ENCODE measurements around the gene PLPPR1. TPM values are rescaled to one million over a fixed set of nuclear protein-coding genes. Genes with fewer than 3 reads are reported as not detected.
"Not testable (repeated sequence)": the region's sequence is repeated elsewhere in the genome, so short reads cannot be mapped to it uniquely, and the experiment has no call there.

Gene PLPPR1
- total RNA-seq, 1 donor from 2014 or later = 4.3 TPM

DNA sequence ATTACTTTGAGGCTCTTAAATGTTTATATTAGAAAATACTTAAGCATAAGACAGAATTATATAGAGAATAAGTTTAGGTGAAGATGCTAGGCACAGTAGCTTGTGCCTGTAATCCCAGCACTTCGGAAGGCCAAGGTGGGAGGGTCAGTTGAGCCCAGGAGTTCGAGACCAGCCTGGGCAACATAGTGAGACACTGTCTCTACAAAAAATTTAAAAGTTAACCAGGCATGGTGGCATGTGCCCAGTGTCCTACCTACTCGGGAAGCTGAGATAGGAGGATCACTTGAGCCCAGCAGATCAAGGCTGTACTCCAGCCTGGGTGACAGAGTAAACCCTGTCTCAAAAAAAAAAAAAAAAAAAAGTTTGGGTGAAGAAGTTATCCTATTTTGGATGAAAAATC, 294.6 kb downstream of the PLPPR1 start:
- intact Hi-C loops (cut with DNase I) = no loop called here
- DNase-seq (ENCODE audit: low spot score) (no peak), ATAC-seq (no peak)

DNA sequence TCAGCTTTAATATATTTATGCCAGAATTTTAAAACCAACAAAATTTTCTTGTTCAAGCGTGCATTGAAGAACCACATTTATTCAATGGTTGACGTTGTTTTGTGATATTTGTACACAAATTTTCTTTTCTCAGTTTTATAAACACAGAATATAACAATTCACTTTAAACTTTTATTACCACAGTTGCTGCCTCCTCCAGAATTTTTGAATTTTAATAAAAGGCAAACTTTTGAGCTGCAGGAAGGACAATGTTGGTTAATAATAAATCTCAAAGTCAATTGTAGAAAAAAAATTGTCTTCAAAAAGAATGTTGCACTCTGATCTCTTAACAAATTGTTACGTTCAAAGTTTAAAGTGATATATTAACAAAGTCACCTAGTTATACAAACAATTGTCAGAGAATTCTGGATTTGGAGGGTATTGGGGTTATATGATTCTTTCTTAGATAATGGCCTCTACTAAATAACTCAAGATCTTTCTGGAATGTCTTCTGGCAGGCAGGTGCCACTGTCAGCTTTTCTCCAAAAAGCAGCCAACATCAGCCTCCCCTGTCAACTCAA, 295.8 kb downstream of the PLPPR1 start:
- DNase-seq (ENCODE audit: low spot score) (no peak), ATAC-seq (no peak)
- intact Hi-C loops (cut with DNase I) = no loop called here

DNA sequence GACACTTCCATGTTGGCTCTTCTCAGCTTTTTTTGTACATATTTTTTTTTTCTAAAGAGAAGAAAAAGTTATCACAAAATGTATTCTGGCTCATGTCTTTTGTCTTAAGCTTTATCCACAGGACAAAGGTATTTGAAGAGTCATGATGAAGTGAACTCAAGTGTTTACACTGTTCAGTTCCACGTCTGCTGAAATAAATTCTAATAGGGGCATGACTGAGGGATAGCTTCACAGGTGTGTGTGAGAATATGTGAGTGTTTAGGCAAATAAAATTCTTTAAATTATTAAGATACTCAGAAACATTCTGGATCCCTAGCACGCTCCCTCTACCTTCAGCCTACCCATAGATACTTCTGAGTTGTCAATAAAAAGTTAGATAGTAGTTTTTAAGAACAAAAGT, 296.5 kb downstream of the PLPPR1 start:
- intact Hi-C loops (cut with DNase I) = no loop called here
- ATAC-seq = no peak
- DNase-seq (ENCODE audit: low spot score) = no peak

DNA sequence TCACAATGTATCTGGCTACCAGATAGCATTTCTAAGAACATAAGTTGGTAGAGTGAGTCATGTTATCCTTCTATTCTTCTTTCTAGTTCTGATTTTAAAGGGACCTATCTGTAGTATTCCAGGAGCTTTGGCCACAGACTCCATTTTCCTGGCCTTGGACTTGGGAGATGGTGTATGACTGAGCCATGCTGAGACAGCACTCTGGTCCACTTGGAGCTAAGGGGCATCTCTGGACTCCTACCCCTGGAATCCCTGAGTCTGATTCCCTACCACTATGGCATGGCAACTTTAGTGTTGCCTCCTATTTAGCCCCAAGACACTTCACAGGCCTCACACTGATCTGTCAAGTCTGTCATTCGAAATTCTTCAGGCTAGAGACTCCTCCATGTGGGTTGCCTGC, 297.5 kb downstream of the PLPPR1 start:
- ATAC-seq (no peak), DNase-seq (ENCODE audit: low spot score) (no peak)
- intact Hi-C loops (cut with DNase I) = no loop called here

DNA sequence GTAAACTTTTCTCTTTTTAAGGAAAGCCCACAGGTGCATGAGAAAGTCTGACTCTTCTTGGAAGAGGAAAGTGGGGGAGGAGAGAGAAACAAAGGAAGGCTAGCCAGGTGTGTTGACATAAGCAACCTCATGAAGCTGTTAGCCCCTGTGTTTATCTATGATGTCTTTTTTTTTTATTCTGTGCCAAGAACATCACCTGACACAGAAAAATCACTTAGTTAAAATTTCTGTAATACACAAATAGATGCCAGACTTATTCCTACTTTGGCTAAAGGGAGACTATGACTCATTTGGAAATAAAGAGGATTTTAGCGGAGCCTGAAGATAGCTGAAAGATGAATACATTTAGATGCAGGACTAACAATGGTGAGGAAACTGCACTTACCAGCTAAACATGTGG, 298.0 kb downstream of the PLPPR1 start:
- intact Hi-C loops (cut with DNase I) = no loop called here
- DNase-seq (ENCODE audit: low spot score) (no peak), ATAC-seq (no peak)

DNA sequence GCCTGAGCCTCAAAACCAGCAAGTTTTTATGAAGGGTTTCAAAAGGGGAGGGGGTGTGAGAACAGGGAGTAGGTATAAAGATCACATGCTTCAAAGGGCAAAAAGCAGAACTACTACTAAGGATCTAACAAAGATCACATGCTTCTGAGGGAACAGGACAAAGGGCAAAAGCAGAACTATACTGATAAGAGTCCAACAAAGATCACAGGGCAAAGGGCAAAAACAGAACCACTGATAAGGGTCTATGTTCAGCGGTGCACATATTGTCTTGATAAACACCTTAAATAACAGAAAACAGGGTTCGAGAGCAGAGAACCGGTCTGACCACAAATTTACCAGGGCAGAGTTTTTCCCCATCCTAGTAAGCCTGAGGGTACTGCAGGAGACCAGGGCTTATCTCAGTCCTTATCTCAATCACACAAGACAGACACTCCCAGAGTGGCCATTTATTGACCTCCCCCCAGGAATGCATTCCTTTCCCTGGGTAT, 298.9 kb downstream of the PLPPR1 start:
- DNase-seq (ENCODE audit: low spot score); intact Hi-C loops (cut with DNase I); ATAC-seq: not testable (repeated sequence)

DNA sequence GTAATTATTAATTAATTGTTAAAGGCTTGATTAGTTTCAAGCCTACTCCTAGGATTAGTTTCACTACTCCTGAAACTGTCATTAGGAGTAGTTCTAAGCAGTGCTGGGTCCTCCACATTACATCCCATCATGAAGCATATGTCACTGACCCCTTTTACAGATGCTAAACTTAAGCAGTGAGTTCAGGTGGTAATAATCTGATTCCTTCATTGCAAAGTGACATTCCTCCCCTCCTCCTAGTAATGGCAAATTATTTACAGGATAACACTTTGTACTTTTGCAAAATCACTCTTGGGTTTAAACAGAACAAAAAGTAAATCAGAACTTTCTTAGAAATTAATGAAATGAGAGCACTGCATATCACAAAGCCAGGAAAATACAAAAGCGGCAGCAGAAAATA, 303.8 kb downstream of the PLPPR1 start:
- intact Hi-C loops (cut with DNase I) = no loop called here
- DNase-seq (ENCODE audit: low spot score) = no peak
- ATAC-seq = no peak

DNA sequence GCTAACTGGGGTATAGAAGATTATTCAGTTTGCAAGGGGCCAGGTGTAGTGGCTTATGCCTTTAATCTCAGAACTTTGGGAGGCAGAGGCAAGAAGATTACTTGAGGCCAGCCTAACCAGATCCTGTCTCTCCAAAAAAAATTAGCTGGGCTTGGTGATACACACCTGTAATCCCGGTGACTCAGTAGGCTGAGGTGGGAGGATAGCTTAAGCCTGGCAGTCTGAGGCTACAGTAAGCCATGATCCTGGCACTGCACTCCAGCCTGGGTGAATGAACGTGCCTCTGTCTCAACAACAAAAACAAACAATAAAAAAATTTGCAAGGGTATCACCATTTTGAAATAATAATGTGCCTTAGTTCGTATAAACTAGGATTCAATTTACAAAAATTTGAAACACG, 305.0 kb downstream of the PLPPR1 start:
- ATAC-seq = no peak
- intact Hi-C loops (cut with DNase I) = no loop called here
- DNase-seq (ENCODE audit: low spot score) = no peak

DNA sequence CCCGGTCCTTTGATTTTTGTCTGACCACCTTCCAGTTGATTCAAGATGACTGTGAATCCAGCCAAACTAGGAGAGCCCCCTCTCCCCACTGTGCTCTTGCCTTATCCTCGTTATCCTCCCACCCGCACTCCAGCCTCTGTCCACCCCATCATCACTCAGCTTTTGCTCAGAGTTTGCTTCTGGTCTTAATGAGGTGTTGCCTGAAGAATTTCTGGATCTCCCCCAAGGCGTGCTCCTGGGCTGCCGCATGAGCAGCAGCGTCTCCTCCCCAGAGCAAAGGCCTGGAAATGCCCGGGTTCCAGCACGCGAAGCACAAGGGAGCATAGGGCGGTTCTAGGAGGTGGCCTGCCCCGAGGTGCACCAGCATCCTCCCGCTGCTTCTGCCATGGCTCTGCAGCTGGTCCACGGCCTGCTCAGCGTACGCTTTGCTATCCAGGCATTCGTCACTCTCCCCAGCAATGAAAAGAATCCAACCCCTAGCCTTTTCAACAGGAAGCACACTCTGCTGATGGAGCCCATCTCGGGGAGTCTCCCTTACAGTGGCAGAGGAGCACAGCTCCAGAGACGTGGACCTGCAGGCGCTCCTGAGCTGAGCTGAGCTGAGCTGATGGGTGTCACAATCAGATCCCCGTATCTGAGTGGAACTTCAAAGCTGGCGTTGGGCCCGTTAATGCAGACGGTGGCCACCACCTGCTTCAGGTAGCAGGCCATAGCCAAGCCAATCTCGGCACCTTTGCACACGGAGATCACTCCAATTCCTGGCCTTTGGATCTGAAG, 305.6 kb downstream of the PLPPR1 start:
- DNase-seq (ENCODE audit: low spot score) (no peak), ATAC-seq (no peak)
- intact Hi-C loops (cut with DNase I) = no loop called here

DNA sequence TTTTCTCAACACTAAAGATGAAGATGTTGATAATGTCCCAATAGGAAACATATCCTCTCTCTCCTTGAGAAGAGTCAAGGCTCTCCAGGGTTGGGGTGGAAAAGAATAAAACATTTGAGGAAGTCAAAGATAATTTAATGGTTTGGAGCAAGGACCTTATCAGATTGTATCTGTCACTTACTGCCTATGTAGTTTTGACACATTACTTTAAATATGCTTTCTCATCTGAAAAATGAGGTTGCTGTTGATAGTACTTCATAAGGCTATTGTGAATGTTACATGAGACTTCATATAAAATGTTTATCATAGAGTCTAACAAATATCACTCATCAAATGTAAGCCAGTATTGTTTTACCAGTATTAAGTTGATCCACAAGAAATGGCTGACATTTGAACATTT, 307.6 kb downstream of the PLPPR1 start:
- DNase-seq (ENCODE audit: low spot score) (no peak), ATAC-seq (no peak)
- intact Hi-C loops (cut with DNase I) = no loop called here

DNA sequence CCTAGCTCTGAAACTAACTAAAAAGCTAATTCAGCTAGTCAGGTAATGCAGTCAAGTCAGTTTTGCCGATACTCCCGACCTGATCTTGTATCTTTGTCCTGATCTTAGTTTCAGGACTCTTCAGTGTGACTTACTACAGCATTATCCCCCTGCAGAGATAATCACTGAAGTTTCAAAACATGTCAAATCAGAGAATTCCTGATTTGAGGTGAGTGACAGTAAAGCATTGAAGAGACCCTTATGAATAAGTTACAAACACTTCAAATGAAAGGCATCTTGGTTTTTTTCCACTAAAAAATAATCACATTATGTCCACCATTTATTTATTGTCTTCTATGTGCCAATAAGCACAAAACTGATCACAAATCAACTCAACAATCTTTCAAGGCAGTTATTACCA, 308.7 kb downstream of the PLPPR1 start:
- intact Hi-C loops (cut with DNase I) = no loop called here
- DNase-seq (ENCODE audit: low spot score) (no peak), ATAC-seq (no peak)

DNA sequence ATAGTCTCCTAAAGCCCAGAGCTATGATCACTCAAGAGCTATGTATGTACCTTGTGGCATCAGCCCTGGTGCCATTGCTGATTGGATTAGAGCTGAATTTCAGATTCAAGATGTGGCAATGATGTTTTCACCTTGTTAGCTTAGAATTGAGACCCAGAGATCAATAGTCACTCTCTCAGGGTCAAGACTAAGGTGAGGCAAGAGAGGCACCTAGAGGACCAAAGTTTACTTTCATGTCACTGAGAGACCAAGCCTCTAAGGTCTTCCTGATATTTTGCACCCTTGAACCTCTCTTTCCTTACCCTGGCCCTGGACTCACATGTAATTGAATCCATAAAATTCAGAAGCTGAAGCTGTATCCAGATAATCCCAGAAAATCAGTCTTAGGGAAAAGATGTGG, 313.4 kb downstream of the PLPPR1 start:
- ATAC-seq (no peak), DNase-seq (ENCODE audit: low spot score) (no peak)
- intact Hi-C loops (cut with DNase I) = no loop called here

DNA sequence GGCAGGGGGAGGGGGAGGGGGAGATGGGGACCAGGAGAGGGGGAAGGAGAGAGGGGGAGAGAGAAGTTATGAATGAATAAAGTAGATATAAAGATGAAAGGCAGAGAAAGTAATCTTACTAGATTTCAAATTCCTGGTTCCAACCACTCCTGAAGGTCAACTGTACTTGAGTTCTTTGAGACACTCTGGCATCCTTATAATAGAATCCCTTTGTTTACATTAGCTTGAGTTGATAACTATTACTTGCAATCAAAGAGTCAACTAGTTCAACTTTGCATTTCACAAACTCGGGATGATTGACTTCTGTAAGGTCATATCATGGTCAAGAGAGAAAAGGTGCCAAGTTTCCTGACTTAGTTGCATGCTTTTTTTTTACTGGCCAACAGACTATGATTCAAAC, 314.1 kb downstream of the PLPPR1 start:
- no peak for DNase-seq (ENCODE audit: low spot score)
- no peak for ATAC-seq
- intact Hi-C loops (cut with DNase I) = no loop called here

DNA sequence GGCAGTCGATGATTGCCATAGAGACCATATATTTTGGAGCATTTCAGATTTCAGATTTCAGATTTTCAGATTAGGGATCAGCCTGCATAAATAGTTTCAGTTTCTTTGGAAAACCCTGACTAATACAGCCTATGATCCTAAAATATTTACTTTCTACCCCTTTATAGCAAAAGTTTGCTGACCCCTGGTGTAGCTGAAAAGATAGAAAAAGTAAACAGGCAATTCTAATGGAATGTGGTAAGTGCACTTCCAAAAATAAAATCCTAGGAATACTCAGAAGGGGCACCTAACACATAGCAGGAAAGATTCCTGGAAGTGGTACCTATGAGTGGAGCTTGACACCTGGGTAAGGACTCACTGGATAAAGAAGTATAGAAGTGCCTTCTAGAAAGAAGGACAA, 321.8 kb downstream of the PLPPR1 start:
- intact Hi-C loops (cut with DNase I) = no loop called here
- ATAC-seq (no peak), DNase-seq (ENCODE audit: low spot score) (no peak)

DNA sequence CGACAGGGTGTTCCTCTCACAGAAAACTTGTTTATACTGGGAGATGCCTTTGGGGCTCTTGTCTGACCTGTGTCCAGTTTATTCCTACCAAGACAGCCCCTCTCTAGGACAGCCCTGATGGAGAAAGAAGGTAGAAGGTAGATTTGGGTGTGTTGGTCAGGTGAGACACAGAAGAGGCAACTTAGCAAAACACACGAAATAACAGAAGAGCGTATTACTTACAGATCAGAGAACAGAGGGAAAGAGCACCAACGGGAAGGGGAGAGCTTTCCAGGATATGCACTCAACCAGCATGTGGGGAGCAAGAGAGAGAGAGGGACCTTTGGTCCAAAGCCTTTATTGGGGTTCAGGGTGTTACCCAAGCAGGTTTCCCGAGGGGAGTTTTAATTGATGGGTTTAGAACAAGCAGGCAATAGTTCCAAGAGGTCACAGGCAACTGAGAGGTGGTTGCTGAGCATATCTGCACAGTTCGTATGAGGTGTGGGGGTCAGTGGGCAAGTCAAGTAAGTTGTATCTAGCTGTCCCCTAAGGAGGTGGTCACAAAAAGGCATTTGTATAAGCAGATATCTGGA, 324.5 kb downstream of the PLPPR1 start:
- intact Hi-C loops (cut with DNase I) = no loop called here
- ATAC-seq = no peak

DNA sequence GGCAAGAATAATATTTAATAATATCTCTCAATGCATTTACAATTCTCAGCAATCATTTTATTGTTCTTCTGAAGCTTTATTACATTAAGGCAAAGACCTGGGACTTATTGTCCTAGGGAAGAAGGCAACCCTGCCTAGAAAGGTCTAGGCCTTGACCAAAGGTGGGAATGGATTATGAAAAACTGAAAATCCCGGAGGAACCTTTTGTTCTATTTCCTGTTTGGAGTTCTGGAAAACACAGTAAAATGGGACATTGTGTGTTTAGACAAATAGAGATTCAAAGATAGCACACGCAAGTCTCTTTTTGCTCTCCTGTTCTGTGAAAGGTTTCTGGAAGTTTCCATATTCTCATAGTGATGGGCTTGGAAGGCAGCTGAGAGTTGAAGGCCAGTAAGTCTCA, 325.2 kb downstream of the PLPPR1 start:
- intact Hi-C loops (cut with DNase I) = no loop called here
- no peak for ATAC-seq
- no peak for DNase-seq (ENCODE audit: low spot score)

More for the DNA sequence above, 324.5 kb downstream of the PLPPR1 start:
- no peak for DNase-seq (ENCODE audit: low spot score)

DNA sequence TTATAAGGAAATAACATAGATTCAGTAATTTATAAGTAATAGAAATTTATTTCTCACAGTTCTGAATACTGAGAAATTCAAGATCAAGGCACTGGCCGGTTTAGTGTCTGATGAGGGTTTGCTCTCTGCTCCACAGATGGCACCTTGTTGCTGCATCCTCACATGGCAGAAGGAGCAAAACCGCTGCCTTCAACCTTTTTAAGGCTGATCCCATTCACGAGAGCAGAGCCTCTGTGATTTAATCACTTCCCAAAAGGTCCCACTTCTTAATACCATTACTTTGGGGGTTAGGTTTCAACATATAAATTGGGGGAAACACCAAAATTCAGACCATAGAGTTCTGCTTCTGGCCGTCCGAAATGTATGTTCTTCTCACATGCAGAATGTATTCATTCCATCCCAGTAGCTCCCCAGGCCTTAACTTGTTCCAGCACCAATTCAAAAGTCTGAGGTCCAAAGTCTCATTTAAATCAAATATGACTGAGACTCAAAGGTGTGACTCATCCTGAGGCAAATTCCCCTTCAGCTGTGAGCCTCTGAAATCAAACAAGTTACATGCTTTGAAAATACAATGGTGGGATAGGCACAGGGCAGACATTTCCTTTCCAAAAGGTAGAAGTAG, 325.7 kb downstream of the PLPPR1 start:
- intact Hi-C loops (cut with DNase I) = no loop called here
- DNase-seq (ENCODE audit: low spot score) (no peak), ATAC-seq (no peak)

DNA sequence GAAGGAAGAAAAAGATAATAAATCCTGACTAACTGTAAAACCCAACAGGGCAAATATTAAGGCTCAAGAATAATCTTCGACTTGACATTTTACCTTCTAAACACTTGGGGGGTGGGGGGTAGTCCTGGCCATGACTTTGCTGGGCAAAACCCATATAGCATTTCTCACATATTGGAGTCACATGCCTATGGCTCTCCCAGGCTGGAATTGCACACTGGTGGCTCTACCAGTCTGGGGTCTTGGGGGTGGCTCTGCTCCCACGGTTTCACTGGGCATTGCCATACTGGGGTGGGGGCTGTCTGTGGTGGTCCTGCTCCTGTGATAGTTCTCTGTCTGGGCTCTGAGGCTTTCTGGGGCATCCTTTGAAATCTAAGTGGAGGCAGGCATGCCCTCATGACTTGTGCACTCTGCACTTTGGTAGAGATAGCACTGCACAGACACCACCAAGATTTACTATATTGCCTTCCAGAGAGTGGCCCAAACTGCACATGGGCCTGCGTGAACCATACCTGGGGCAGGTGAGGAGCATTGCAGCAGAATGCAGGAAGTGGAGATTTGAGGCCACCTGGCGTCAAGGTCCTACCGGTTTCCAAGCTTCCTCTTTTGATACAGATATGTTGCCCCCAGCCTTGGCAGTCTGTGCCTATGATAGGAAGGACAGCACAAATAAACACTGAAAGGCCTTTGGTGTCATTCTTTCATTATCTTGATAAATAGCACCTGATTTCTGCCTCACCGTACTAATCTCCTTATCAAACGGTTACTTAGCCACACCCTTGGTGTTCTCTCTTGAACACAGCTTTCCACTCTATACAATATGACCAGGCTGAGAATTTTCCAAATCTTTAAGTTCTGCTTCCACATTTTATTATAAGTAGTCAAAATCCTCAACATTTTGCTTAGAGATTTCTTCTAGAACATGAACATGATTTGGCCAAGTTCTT, 326.5 kb downstream of the PLPPR1 start:
- no peak for ATAC-seq
- intact Hi-C loops (cut with DNase I) = no loop called here
- no peak for DNase-seq (ENCODE audit: low spot score)

DNA sequence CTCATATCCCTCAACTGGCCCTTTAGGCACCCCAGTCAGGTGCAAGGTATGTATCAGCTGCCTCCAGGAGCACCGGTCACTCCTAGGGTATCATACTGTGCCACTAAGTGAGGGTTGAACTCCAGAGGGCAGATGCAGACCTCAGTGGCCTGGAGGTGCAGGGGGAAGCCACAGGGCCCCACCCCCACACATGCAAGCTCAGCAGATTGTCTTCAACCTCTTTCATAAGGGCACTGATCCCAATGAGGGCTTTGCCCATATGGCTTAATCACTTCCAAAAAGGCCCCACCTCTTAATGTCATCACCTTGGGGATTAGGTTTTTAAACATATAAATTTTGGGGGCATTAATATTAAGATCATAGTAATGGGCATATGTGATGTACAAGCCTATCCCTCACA, 328.1 kb downstream of the PLPPR1 start:
- ATAC-seq = no peak
- intact Hi-C loops (cut with DNase I) = no loop called here

More for the DNA sequence above, 328.1 kb downstream of the PLPPR1 start:
- no peak for DNase-seq (ENCODE audit: low spot score)
